Activated CD4-positive, alpha-beta T cell treated with anti-CD3 and anti-CD28 coated beads, Interleukin-2, amount 10 ng/mL, durations not matched to agents 7 days and 5 days (primary cell): ENCODE results near the gene SCART1. TPM values are rescaled to one million over a fixed set of nuclear protein-coding genes. Genes with fewer than 3 reads are reported as not detected.
A peak's percentile ranks its signal among the peaks of the same experiment; 100 is the strongest.
"Not testable (repeated sequence)": the region's sequence is repeated elsewhere in the genome, so short reads cannot be mapped to it uniquely, and the experiment has no call there.

Source experiments
- CTCF ChIA-PET: fragments of 350-600 bp; sonication (Branson Sonifier 250); formaldehyde crosslinking; loops from one replicate; lab custom pipeline; 2021; ENCODE audit warnings: antibody characterized with exemption; lab: Charles Lee
- POLR2A ChIA-PET: fragments of 350-600 bp; sonication (Branson Sonifier 250); formaldehyde crosslinking; loops from one replicate; lab custom pipeline; 2021; ENCODE audit warnings: antibody characterized with exemption; lab: Charles Lee
- DNase-seq: peaks from one replicate; pipeline ENCODE4 v3.0.0-alpha.2; 2020
- H3K27ac Mint-ChIP-seq: one replicate; pipeline ENCODE4 v1.8.0; 2021; ENCODE audit warnings: mild to moderate bottlenecking, moderate library complexity, mixed read lengths
- H3K27me3 Mint-ChIP-seq: one replicate; pipeline ENCODE4 v1.8.0; 2021; ENCODE audit warnings: mixed read lengths
- H3K36me3 Mint-ChIP-seq: one replicate; pipeline ENCODE4 v1.8.0; 2021; ENCODE audit warnings: low read depth, mixed read lengths
- H3K4me1 Mint-ChIP-seq: one replicate; pipeline ENCODE4 v1.8.0; 2021; ENCODE audit warnings: mixed read lengths
- H3K4me3 Mint-ChIP-seq: one replicate; pipeline ENCODE4 v1.8.0; 2021; ENCODE audit warnings: mild to moderate bottlenecking, moderate library complexity, mixed read lengths
- H3K9me3 Mint-ChIP-seq: one replicate; pipeline ENCODE4 v1.8.0; 2021; ENCODE audit warnings: mixed read lengths
- total RNA-seq, 2 experiments: library from RNA; stranded (reverse); gene quantifications; one replicate each; pipeline ENCODE4 v1.2.3, GENCODE V29; 2021

The SCART1 gene
- total RNA-seq, 2 experiments from 2014 or later: 3.7 to 4.5 TPM

GRCh38 chr10:133421336-133422222 lies 32.2 kb upstream of the SCART1 start:
- Mint-ChIP-seq H3K4me3 (no peak overlapping the region), H3K27ac (no peak overlapping the region), H3K27me3 (peaks cover 3% of the 10 kb centered on the region), H3K4me1 (no peaks in the 10 kb centered on the region), H3K9me3 (no peaks in the 10 kb centered on the region), H3K36me3 (peaks cover 3% of the 10 kb centered on the region)
- ChIA-PET CTCF (interaction anchor here (1.2 to 1.6 kb wide), 2 partner anchors 16 to 17 kb away, joined by 3 to 5 read pairs; no protein-coding TSS in a partner anchor), POLR2A (no interaction called here)
- no peak for DNase-seq

GRCh38 chr10:133422223-133422806 lies 31.4 kb upstream of the SCART1 start:
- DNase-seq: no peak
- Mint-ChIP-seq H3K27ac (no peak overlapping the region), H3K36me3 (peaks cover 3% of the 10 kb centered on the region), H3K27me3 (peaks cover 3% of the 10 kb centered on the region), H3K4me1 (no peaks in the 10 kb centered on the region), H3K4me3 (no peak overlapping the region), H3K9me3 (no peaks in the 10 kb centered on the region)
- CTCF ChIA-PET: interaction anchor here (1.2 kb wide), 1 partner anchor 15 kb away, joined by 3 read pairs; no protein-coding TSS in a partner anchor
- POLR2A ChIA-PET: interaction anchor here (0.6 kb wide), 1 partner anchor 14 kb away, joined by 4 read pairs; no protein-coding TSS in a partner anchor

GRCh38 chr10:133422807-133423771 lies 30.7 kb upstream of the SCART1 start:
- POLR2A ChIA-PET: interaction anchor here (0.6 kb wide), 1 partner anchor 14 kb away, joined by 4 read pairs; no protein-coding TSS in a partner anchor
- H3K4me3 Mint-ChIP-seq: no peak overlapping the region

GRCh38 chr10:133424102-133424501 lies 29.6 kb upstream of the SCART1 start:
- H3K36me3 Mint-ChIP-seq, H3K4me3 Mint-ChIP-seq, POLR2A ChIA-PET, CTCF ChIA-PET, H3K9me3 Mint-ChIP-seq, DNase-seq, H3K27me3 Mint-ChIP-seq, H3K4me1 Mint-ChIP-seq, H3K27ac Mint-ChIP-seq: not testable (repeated sequence)

More at GRCh38 chr10:133422807-133423771, 30.7 kb upstream of the SCART1 start:
- CTCF ChIA-PET: no interaction called here
- no peak for DNase-seq
- H3K4me1 Mint-ChIP-seq: no peaks in the 10 kb centered on the region
- no peak overlapping the region for H3K27ac Mint-ChIP-seq
- H3K27me3 Mint-ChIP-seq: peaks cover 3% of the 10 kb centered on the region
- H3K36me3 Mint-ChIP-seq: peaks cover 3% of the 10 kb centered on the region
- no peaks in the 10 kb centered on the region for H3K9me3 Mint-ChIP-seq

GRCh38 chr10:133424601-133425000 lies 29.1 kb upstream of the SCART1 start, which contains the start of gene SPRN:
Gene SPRN, minus strand, starts transcription at chr10:133424625. Its CDS starts 944 bp downstream, at chr10:133423681.
- H3K4me3 Mint-ChIP-seq, CTCF ChIA-PET, H3K9me3 Mint-ChIP-seq, H3K36me3 Mint-ChIP-seq, DNase-seq, H3K27ac Mint-ChIP-seq, POLR2A ChIA-PET, H3K4me1 Mint-ChIP-seq: not testable (repeated sequence)
- H3K27me3 Mint-ChIP-seq: peaks cover 12% of the 10 kb centered on the region

GRCh38 chr10:133429571-133429970 lies 24.2 kb upstream of the SCART1 start:
- DNase-seq, H3K4me3 Mint-ChIP-seq, H3K9me3 Mint-ChIP-seq, POLR2A ChIA-PET, H3K36me3 Mint-ChIP-seq, H3K27ac Mint-ChIP-seq, H3K4me1 Mint-ChIP-seq: not testable (repeated sequence)
- CTCF ChIA-PET: interaction anchor here (0.6 to 0.7 kb wide), 2 partner anchors 12 to 624 kb away, joined by 4 to 6 read pairs; no protein-coding TSS in a partner anchor
- peaks cover 11% of the 10 kb centered on the region for H3K27me3 Mint-ChIP-seq

- H3K9me3 Mint-ChIP-seq, H3K4me1 Mint-ChIP-seq, H3K27ac Mint-ChIP-seq, POLR2A ChIA-PET, DNase-seq, H3K36me3 Mint-ChIP-seq, CTCF ChIA-PET, H3K4me3 Mint-ChIP-seq: not testable (repeated sequence)
- H3K27me3 Mint-ChIP-seq: peaks cover 17% of the 10 kb centered on the region
These were observed 21.7 kb upstream of the SCART1 start for GRCh38 chr10:133431888-133432613.

GRCh38 chr10:133432789-133433188 lies 21.0 kb upstream of the SCART1 start:
- CTCF ChIA-PET, DNase-seq, H3K4me3 Mint-ChIP-seq, H3K9me3 Mint-ChIP-seq, H3K27ac Mint-ChIP-seq, H3K36me3 Mint-ChIP-seq, H3K4me1 Mint-ChIP-seq, POLR2A ChIA-PET: not testable (repeated sequence)
- H3K27me3 Mint-ChIP-seq: peaks cover 17% of the 10 kb centered on the region

- peak; percentile 41 for DNase-seq
- H3K27me3 Mint-ChIP-seq: peaks cover 8% of the 10 kb centered on the region
- H3K9me3 Mint-ChIP-seq: no peaks in the 10 kb centered on the region
These were observed 15.0 kb upstream of the SCART1 start for GRCh38 chr10:133438711-133439273.

GRCh38 chr10:133439517-133440461 lies 14.0 kb upstream of the SCART1 start:
- Mint-ChIP-seq H3K27ac (no peak overlapping the region), H3K36me3 (no peaks in the 10 kb centered on the region), H3K27me3 (peaks cover 5% of the 10 kb centered on the region), H3K4me1 (peaks cover 21% of the 10 kb centered on the region), H3K9me3 (no peaks in the 10 kb centered on the region), H3K4me3 (no peak overlapping the region)
- ChIA-PET CTCF (interaction anchor here (0.7 to 1.3 kb wide), 5 partner anchors 13 to 178 kb away, joined by 3 to 4 read pairs (median 3); no protein-coding TSS in a partner anchor), POLR2A (no interaction called here)
- no peak for DNase-seq

More at GRCh38 chr10:133438711-133439273, 15.0 kb upstream of the SCART1 start:
- Mint-ChIP-seq H3K27ac (no peak overlapping the region), H3K4me1 (peaks cover 21% of the 10 kb centered on the region), H3K4me3 (no peak overlapping the region), H3K36me3 (no peaks in the 10 kb centered on the region)
- CTCF ChIA-PET: interaction anchor here (0.6 to 1.3 kb wide), 9 partner anchors 18 to 214 kb away, joined by 3 to 5 read pairs (median 3); no protein-coding TSS in a partner anchor
- POLR2A ChIA-PET: no interaction called here
